Measurements from ENCODE around the gene NEAT1.

NEAT1 gene

DNA sequence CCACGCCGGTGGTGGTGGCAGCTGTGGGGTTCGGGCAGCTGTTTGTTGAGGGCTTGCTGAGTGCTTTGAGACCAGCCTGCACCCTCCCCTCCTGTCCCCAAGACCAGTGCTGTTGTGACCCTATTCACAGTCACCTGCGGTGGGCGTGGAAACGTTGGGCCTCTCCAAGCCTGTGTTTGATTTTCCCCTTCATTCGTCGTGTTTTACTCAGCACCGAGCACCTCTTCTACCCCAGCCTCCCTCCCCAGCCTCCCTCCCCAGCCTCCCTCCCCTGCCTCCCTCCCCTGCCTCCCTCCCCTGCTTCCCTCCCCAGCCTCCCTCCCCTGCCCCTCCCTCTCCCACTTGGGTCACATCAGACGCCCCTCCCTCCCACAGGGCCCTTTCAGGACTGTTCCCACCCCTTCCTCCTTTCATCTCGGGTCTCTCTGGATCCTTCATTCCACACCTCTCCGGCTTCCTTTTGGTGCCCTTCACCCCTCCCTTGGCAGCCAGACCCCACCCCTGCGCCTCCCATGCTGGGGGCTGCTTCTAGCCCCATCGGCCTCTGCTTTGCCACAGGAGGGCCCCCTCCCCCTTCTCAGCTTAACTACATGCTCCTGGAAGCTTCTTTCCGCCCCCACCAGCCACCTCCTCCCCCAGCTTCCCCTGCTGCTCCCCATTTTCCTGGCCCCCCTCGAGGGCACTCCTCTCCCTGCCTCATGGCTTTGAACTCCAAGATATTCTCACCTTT lies 21.4 kb upstream of the NEAT1 start:
- no peak overlapping the region for H3K4me3 ChIP-seq (ENCODE audit: control insufficient read depth, low read depth, low read length)
- no peak for DNase-seq (ENCODE audit: low read depth)
- TF ChIP-seq, protein P1, sequence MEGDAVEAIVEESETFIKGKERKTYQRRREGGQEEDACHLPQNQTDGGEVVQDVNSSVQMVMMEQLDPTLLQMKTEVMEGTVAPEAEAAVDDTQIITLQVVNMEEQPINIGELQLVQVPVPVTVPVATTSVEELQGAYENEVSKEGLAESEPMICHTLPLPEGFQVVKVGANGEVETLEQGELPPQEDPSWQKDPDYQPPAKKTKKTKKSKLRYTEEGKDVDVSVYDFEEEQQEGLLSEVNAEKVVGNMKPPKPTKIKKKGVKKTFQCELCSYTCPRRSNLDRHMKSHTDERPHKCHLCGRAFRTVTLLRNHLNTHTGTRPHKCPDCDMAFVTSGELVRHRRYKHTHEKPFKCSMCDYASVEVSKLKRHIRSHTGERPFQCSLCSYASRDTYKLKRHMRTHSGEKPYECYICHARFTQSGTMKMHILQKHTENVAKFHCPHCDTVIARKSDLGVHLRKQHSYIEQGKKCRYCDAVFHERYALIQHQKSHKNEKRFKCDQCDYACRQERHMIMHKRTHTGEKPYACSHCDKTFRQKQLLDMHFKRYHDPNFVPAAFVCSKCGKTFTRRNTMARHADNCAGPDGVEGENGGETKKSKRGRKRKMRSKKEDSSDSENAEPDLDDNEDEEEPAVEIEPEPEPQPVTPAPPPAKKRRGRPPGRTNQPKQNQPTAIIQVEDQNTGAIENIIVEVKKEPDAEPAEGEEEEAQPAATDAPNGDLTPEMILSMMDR (conservative IDR thresholded peaks at IDR 0.05; ENCODE audit: control insufficient read depth, insufficient read depth, low read depth, low read length): no peak

DNA sequence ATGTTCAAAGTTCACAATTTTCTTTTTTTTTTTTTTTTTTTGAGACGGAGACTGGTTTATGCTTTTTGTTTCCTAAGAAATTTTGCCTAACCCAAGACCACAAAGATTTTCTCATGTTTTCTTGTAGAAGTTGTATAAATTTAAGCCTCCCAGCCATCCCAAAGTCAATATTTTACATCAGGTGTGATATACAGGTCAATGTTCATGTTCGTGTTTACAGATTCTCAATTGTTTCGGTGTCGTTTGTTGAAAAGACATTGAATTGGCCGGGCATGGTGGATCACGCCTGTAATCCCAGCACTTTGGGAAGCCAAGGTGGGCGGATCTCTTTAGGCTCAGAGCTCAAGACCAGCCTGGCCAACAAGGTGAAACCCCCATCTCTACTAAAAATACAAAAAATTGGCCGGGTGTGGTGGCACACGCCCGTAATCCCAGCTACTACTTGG lies 20.8 kb upstream of the NEAT1 start:
- H3K4me3 ChIP-seq (ENCODE audit: control insufficient read depth, low read depth, low read length): no peak overlapping the region
- TF ChIP-seq, protein P1 (conservative IDR thresholded peaks at IDR 0.05; ENCODE audit: control insufficient read depth, insufficient read depth, low read depth, low read length): no peak
- DNase-seq (ENCODE audit: low read depth): no peak

DNA sequence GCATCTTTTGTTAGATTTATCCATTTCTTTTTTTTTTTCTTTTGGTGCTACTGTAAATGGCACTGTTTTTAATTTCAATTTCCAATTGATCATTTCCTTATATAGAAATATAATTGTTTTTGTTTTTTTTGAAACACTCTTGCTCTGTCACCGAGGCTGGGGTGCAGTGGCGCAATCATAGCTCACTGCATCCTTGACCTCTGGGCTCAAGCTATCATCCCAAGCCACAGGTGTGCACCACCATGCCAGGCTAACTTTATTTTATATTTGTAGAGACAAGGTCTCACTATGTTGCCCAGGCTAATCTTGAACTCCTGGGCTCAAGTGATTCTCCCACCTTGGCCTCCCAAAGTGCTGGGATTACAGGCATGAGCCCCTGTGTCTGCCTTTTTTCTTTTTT lies 19.8 kb upstream of the NEAT1 start:
- DNase-seq (ENCODE audit: low read depth): no peak
- TF ChIP-seq, protein P1 (conservative IDR thresholded peaks at IDR 0.05; ENCODE audit: control insufficient read depth, insufficient read depth, low read depth, low read length): no peak
- no peak overlapping the region for H3K4me3 ChIP-seq (ENCODE audit: control insufficient read depth, low read depth, low read length)

DNA sequence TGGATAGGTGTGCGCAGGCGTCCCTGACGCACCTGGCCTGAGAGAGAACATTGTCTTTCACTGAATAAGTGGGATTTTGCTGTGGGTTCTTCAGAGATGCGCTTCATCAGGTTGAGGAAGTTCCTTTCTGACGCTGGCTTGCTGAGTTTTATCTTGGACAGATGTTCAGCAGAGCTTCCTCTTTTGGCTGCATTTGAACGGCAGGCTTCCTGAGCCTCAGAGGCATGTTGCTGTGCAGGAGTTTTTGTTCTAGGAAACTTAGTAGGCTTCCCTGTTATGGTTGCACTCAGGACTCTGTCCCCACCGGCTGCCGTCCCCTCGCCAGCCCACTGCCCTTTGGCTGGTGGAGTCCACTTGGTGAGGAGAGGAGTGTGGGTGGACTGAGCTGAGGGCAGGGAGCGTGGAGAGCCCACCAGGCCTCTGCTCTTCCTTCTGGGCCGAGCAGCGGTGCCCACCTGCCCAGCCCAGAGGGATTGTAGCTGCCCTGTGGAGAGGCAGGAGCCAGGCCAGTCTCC lies 18.9 kb upstream of the NEAT1 start:
- no peak overlapping the region for H3K4me3 ChIP-seq (ENCODE audit: control insufficient read depth, low read depth, low read length)
- DNase-seq (ENCODE audit: low read depth): no peak

DNA sequence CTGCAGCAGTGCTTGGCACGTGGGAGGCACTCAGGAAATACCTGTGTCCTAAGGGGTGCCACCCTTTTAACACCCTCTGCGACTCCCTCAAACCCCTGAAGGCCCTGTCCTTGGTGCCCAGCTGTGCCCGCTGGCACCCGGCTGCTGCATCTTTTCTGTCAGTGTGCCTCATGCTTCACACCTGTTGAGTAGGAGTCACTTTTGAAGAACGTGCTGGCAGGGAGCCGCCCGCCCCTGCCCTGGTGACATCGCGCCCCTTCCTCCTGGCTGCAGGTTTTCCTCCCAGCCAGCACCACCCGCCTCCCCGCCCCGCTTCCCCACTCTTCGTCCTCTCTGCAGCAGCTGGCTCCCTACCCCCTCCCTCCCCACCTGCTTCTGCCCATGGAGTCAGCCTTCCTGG lies 18.4 kb upstream of the NEAT1 start:
- TF ChIP-seq, protein P1 (conservative IDR thresholded peaks at IDR 0.05; ENCODE audit: control insufficient read depth, insufficient read depth, low read depth, low read length): no peak
- no peak overlapping the region for H3K4me3 ChIP-seq (ENCODE audit: control insufficient read depth, low read depth, low read length)
- no peak for DNase-seq (ENCODE audit: low read depth)

More for the DNA sequence above, 18.9 kb upstream of the NEAT1 start:
- TF ChIP-seq, protein P1 (conservative IDR thresholded peaks at IDR 0.05; ENCODE audit: control insufficient read depth, insufficient read depth, low read depth, low read length): no peak

DNA sequence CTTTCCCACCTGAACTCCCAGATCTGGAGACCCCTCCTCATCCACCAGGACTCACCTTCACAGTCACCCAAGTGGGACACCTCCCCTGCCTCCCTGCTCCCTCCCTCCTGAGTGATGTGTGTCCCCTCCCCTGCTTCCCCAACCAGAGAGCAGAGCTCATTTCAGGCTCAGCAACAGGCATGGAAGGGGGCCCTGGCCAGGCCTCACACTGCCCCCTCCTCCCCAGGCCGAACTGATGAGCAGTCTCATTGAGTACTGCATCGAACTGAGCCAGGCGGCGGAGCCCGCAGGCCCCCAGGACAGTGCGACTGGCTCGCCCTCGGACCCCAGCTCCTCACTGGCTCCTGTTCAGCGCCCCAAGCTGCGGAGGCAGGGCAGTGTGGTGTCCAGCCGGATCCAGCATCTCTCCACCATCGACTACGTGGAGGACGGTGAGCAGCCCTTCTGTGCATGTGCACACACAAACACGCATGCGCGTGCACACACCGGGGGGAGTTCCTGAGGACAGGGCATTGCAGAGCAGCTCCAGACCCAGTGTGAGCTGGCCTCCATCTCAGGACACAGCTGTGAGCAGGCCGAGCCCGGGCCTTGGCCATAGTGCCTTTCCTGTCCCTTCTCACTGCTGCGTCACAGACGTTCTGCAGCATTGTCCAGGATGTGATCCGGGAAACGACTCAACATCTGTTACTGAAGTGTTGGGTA lies 17.8 kb upstream of the NEAT1 start:
- TF ChIP-seq, protein P1 (conservative IDR thresholded peaks at IDR 0.05; ENCODE audit: control insufficient read depth, insufficient read depth, low read depth, low read length): no peak
- no peak for DNase-seq (ENCODE audit: low read depth)
- H3K4me3 ChIP-seq (ENCODE audit: control insufficient read depth, low read depth, low read length): no peak overlapping the region

All from fibroblast of mammary gland (primary cell).